Common myeloid progenitor, CD34-positive (primary cell): ENCODE data around the gene RUNDC1.
A peak's percentile ranks its signal among the peaks of the same experiment; 100 is the strongest.

Source experiments
- CTCF ChIA-PET: fragments of 350-600 bp; sonication (Branson Sonifier 250); formaldehyde crosslinking; loops from one replicate; lab custom pipeline; 2021; ENCODE audit warnings: antibody characterized with exemption; lab: Charles Lee
- POLR2A ChIA-PET: fragments of 350-600 bp; sonication (Branson Sonifier 250); formaldehyde crosslinking; loops from one replicate; lab custom pipeline; 2021; ENCODE audit warnings: antibody characterized with exemption; lab: Charles Lee
- DNase-seq, 3 donors: peaks; one replicate each; pipeline versions ENCODE4 v3.0.0 to v3.0.0-alpha.2; 2013
- H3K27ac ChIP-seq, 2 experiments: 1 replicate in 1 of 2; 2 replicates in 1 of 2; pipeline ENCODE4 v1.7.0; 2013; ENCODE audit warnings: inconsistent platforms in 2 of 2, low read length in 2 of 2, mild to moderate bottlenecking in 2 of 2, low read depth in 1 of 2, moderate library complexity in 1 of 2; ENCODE audit not compliant: severe bottlenecking in 2 of 2, insufficient read depth in 1 of 2, poor library complexity in 1 of 2
- H3K27me3 ChIP-seq, 5 experiments: replicated peaks in 2 of 5; 1 replicate in 3 of 5; 2 replicates in 2 of 5; pipeline versions ENCODE4 v1.6.1 to v1.7.0; 2013; ENCODE audit warnings: low read length in 4 of 5, mild to moderate bottlenecking in 2 of 5, moderate library complexity in 2 of 5, inconsistent platforms in 1 of 5; ENCODE audit not compliant: insufficient read depth in 5 of 5, control insufficient read depth in 4 of 5
- H3K36me3 ChIP-seq, 4 experiments: 1 replicate in 2 of 4; 2 replicates in 2 of 4; pipeline versions ENCODE4 v1.6.1 to v1.7.0; 2013; ENCODE audit warnings: low read length in 3 of 4, control low read depth in 1 of 4, mild to moderate bottlenecking in 1 of 4; ENCODE audit not compliant: control insufficient read depth in 4 of 4, insufficient read depth in 4 of 4
- H3K4me1 ChIP-seq, 4 experiments: 1 replicate in 3 of 4; 2 replicates in 1 of 4; pipeline versions ENCODE4 v1.6.1 to v1.7.1; 2013; ENCODE audit warnings: low read length in 3 of 4, mild to moderate bottlenecking in 3 of 4, control low read depth in 1 of 4, inconsistent platforms in 1 of 4, moderate library complexity in 1 of 4; ENCODE audit not compliant: control insufficient read depth in 4 of 4, insufficient read depth in 4 of 4; ENCODE audit errors: control extremely low read depth in 1 of 4
- H3K4me3 ChIP-seq, 7 experiments: 1 replicate in 4 of 7; 2 replicates in 3 of 7; pipeline versions ENCODE4 v1.5.1 to v1.7.0; 2013; ENCODE audit warnings: mild to moderate bottlenecking in 7 of 7, low read length in 6 of 7, moderate library complexity in 6 of 7, inconsistent platforms in 2 of 7, low read depth in 2 of 7, control low read depth in 1 of 7; ENCODE audit not compliant: insufficient read depth in 4 of 7, control insufficient read depth in 1 of 7; ENCODE audit errors: extremely low read depth in 1 of 7
- H3K9me3 ChIP-seq, 5 experiments: 1 replicate in 4 of 5; 2 replicates in 1 of 5; pipeline versions ENCODE4 v1.6.1 to v1.7.1; 2013; ENCODE audit warnings: low read length in 4 of 5, mild to moderate bottlenecking in 2 of 5, inconsistent platforms in 1 of 5, low read depth in 1 of 5, moderate library complexity in 1 of 5; ENCODE audit not compliant: control insufficient read depth in 4 of 5, insufficient read depth in 2 of 5; ENCODE audit errors: control extremely low read depth in 1 of 5
- WGBS: methylation state at CpG from one replicate; pipeline ENCODE4 v1.1.5; 2013; ENCODE audit not compliant: insufficient coverage; 5-methylcytosine and 5-hydroxymethylcytosine counted together

RUNDC1 gene

DNA sequence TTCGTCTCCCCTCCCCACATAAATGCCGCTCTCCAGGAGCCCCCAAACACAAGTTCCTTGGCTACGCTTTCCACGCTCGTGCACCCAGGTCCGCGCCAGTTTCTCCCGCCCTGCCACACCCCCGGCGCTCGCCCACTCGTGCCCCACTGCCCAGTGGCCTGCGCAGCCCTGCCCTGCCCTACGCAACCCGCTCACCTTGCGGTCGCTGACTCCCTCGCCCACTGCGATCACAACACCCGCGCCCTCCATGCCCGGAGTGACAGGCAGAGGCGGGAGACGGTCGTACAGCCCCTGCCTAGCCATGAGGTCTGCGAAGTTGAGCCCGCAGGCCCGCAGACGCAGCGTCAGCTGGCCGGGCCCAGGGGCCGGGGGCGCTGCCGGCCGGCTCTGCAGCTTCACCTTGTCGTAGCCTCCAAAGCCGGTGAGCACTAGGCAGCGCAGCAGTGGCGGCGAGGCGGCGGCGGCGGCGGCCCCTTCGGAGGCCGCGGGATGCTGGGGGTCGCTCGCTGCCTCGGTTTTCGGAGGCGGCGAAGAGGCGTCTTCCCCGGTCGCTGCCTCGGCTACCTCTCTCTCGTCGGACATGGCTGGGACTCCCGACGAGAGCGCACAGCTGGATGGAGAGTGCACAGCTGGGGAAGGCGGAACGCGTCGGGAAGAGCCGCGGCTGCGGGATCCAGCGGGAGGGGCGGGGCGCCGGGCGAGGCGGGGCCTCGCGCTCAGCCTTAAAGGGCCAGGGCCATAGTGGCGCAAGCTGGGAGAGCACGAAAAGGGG, 41.6 kb downstream of the RUNDC1 start, which contains the start of gene VAT1:
TSS of gene VAT1 (minus strand) at position 645 of the 772 bp plus-strand sequence. CDS start at position 582, 63 bp downstream.
- peak; percentile 52 to 65 (median 57) for DNase-seq
- Histone ChIP-seq H3K9me3 (no peaks in the 10 kb centered on the region), H3K36me3 (peaks cover 0 to 10% (median 3%) of the 10 kb centered on the region in 4 experiments), H3K4me3 (peak within 1 kb of the TSS; percentile 81 to 95 (median 87)), H3K4me1 (peaks cover 5 to 62% (median 50%) of the 10 kb centered on the region in 4 experiments), H3K27ac (peak within 1 kb of the TSS in 1 of 2 experiments; percentile 54), H3K27me3 (peaks cover 0 to 3% (median 0%) of the 10 kb centered on the region in 5 experiments)
- ChIA-PET POLR2A (interaction anchor here (0.6 kb wide), 1 partner anchor 206 kb away, joined by 5 read pairs; no protein-coding TSS in a partner anchor), CTCF (interaction anchor here (0.6 to 1.8 kb wide), 4 partner anchors 9 to 67 kb away, joined by 3 to 6 read pairs (median 4); partner anchors contain the start of gene IFI35)
- WGBS, result 0% methylated on average over 70 of the region's 80 CpGs

DNA sequence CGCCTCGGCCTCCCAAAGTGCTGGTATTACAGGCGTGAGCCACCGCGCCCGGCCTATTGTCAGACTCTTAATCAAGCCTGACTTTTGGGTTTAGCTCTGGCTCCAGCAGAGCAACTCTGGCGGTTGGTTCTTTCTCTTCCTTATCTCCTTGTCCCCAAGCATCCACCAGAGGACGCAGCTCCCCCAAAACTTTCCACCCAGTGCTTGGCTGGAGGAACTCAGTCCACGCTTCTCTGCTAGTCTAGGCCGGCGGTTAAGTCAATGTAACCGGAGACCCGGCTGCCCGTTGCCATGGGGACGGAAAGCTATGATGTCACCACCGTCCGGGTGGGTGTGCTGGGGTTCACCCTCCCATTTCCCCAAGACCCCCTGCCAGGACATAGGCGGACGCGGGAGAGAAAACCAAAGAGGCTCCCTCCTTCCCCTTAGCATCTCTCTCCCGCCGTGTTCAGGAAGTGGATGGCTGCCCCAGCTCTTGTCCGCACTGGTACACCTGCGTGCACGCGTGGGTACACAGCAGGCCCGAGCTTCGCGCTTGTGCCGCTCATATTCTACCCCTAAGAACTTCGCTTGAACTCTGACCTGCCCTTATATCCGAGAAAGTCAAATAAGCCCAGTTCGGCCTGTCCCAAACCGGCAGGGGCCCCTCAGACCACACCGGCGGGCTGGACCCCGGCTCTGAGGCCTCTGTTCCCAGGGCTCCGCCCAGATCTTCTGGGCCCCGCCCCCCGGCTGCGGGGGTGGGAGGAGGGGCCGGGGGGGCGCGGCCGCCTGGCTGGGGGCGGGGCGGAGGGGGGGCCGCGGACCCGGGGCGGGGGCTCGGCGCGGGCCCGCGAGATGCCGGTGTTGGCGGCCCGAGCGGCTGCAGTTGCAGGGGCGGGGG, 44.3 kb downstream of the RUNDC1 start, which contains the start of gene RND2:
TSS of gene RND2 (plus strand) at position 825 of the 883 bp plus-strand sequence. CDS start 117 bp downstream, outside the sequence.
- ChIA-PET CTCF (interaction anchor here (0.6 to 1.9 kb wide), 15 partner anchors 15 to 314 kb away, joined by 3 to 10 read pairs (median 3); partner anchors contain the start of genes IFI35, RPL27 and TMEM106A), POLR2A (interaction anchor here (0.6 to 1.0 kb wide), 5 partner anchors 19 to 336 kb away, joined by 3 to 6 read pairs (median 3); partner anchors contain the start of gene NBR1)
- Histone ChIP-seq H3K4me3 (peak within 1 kb of the TSS; percentile 37 to 88 (median 73)), H3K27ac (peak within 1 kb of the TSS in 1 of 2 experiments; percentile 70), H3K27me3 (peaks cover 0 to 3% (median 0%) of the 10 kb centered on the region in 5 experiments), H3K4me1 (peaks cover 3 to 41% (median 32%) of the 10 kb centered on the region in 4 experiments), H3K9me3 (no peaks in the 10 kb centered on the region), H3K36me3 (no peaks in the 10 kb centered on the region)
- WGBS, result under 1% methylated on average over 43 of the region's 61 CpGs
- DNase-seq, result peak; percentile 93 to 97 (median 97)

DNA sequence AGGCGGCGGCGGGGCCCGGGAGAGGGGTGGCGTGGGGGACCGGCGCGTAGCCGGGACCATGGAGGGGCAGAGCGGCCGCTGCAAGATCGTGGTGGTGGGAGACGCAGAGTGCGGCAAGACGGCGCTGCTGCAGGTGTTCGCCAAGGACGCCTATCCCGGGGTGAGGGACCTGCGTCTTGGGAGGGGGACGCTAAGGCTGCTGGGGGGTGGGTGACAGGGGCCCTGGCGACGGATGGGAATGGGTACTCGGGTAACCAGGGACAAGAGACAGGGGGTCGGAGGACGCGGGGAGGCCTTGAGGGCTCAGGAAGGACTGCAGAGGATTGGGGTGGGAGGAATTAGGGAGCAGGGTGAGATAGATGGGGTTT, 44.9 kb downstream of the RUNDC1 start:
- POLR2A ChIA-PET, result no interaction called here

DNA sequence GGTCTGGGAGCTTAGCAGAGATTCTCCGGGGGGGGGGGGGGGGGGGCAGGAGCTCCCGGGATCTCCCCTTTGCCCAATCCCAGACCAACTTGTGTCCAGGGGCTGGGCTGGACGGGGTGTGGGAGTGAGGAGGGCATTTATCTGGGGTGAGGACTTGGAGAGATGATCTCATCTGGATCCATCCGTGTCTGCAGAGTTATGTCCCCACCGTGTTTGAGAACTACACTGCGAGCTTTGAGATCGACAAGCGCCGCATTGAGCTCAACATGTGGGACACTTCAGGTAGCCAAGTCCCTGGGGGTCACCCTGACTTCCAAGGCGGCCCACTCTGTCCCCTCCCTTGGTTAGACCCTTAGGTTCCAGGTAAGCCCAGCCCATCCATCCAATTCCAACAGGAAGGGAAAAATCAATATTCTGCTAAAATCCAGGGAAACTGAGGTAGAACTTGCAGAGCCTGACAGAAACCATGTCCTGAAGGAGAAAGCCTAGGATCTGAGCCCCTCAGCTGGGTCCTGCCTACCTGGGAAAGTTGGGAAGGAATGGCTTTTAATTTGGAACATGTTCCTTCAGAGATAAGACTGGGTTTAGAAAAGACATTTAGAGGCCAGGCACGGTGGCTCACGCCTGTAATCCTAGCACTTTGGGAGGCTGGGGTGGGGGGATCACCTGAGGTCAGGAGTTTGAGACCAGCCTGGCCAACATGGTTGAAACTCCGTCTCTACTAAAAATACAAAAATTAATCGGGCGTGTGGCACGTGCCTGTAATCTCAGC, 45.6 kb downstream of the RUNDC1 start:
- peak in 1 of 3 donors; percentile 13 for DNase-seq
- CTCF ChIA-PET, result interaction anchor here (0.8 to 1.5 kb wide), 3 partner anchors 10 to 143 kb away, joined by 3 to 4 read pairs (median 3); no protein-coding TSS in a partner anchor
- Histone ChIP-seq H3K4me3 (no peak overlapping the region), H3K27ac (no peak overlapping the region), H3K9me3 (no peaks in the 10 kb centered on the region), H3K27me3 (peaks cover 0 to 3% (median 0%) of the 10 kb centered on the region in 5 experiments), H3K36me3 (no peaks in the 10 kb centered on the region), H3K4me1 (peaks cover 0 to 29% (median 22%) of the 10 kb centered on the region in 4 experiments)
- WGBS, result 91% methylated on average over 14 of the region's 16 CpGs
- POLR2A ChIA-PET, result interaction anchor here (1.1 kb wide), 1 partner anchor 14 kb away, joined by 3 read pairs; no protein-coding TSS in a partner anchor

More for the DNA sequence above, 44.9 kb downstream of the RUNDC1 start:
- CTCF ChIA-PET, result interaction anchor here (1.5 to 1.9 kb wide), 3 partner anchors 19 to 33 kb away, joined by 3 to 10 read pairs (median 4); partner anchors contain the start of gene IFI35
- Histone ChIP-seq H3K27me3 (peaks cover 0 to 3% (median 0%) of the 10 kb centered on the region in 5 experiments), H3K9me3 (no peaks in the 10 kb centered on the region), H3K4me1 (peaks cover 0 to 35% (median 26%) of the 10 kb centered on the region in 4 experiments), H3K36me3 (no peaks in the 10 kb centered on the region), H3K27ac (no peak overlapping the region), H3K4me3 (peak overlapping the region in 3 of 7 experiments; percentile 5 to 88 (median 60))
- WGBS, result 12% methylated on average over 25 of the region's 27 CpGs
- no peak for DNase-seq

DNA sequence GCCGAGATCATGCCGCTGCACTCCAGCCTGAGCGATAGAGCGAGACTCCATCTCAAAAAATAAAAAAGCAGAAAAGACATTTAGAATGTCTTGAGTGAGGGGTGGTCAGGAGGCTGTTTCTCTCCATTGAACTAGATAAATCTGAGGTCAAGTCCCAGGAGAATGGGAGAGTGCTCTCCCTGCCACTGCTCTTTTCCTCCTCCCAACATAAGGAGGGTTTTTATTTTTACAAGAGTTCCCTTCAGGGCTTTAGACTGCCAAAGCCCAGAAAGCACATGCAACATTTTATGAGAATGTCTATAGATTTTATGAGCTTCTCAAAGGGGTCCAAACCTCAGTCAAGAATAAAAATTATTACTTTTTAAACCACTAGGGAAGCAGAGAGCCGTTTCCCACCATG, 46.2 kb downstream of the RUNDC1 start:
- DNase-seq, result peak in 2 of 3 donors; percentile 30 to 32
- H3K27ac ChIP-seq, result no peak overlapping the region
- WGBS, result 96% methylated on average over 4 of the region's 5 CpGs
- H3K4me1 ChIP-seq, result peaks cover 0 to 25% (median 17%) of the 10 kb centered on the region in 4 experiments
- H3K27me3 ChIP-seq, result peaks cover 0 to 3% (median 0%) of the 10 kb centered on the region in 5 experiments
- CTCF ChIA-PET, result interaction anchor here (1.0 to 1.5 kb wide), 2 partner anchors 9 to 29 kb away, joined by 3 to 4 read pairs; no protein-coding TSS in a partner anchor
- no peaks in the 10 kb centered on the region for H3K9me3 ChIP-seq
- H3K36me3 ChIP-seq, result no peaks in the 10 kb centered on the region
- POLR2A ChIA-PET, result interaction anchor here (1.1 kb wide), 1 partner anchor 14 kb away, joined by 3 read pairs; no protein-coding TSS in a partner anchor
- H3K4me3 ChIP-seq, result no peak overlapping the region
